H9 (cell line): ENCODE data around the gene NDUFB1. TPM values are rescaled to one million over a fixed set of nuclear protein-coding genes. Genes with fewer than 3 reads are reported as not detected.

ENCODE experiments used
- DNase-seq: peaks from one replicate; pipeline ENCODE4 v3.0.0-alpha.2; 2017
- H2AFZ ChIP-seq: one replicate; pipeline ENCODE4 v1.6.1; 2013; ENCODE audit warnings: mild to moderate bottlenecking, low read length, control low read depth, moderate library complexity
- H2AK5ac ChIP-seq: 2 replicates; pipeline ENCODE4 v1.6.1; 2013; ENCODE audit warnings: low read length, control low read depth, mixed read lengths; ENCODE audit not compliant: insufficient read length
- H2BK120ac ChIP-seq: one replicate; pipeline ENCODE4 v1.6.1; 2013; ENCODE audit warnings: low read depth, mild to moderate bottlenecking, low read length, control low read depth, inconsistent platforms; ENCODE audit not compliant: poor library complexity, severe bottlenecking
- H2BK12ac ChIP-seq: 2 replicates; pipeline ENCODE4 v1.6.1; 2013; ENCODE audit warnings: low read length, control low read depth, mixed read lengths, low read depth; ENCODE audit not compliant: insufficient read length
- H2BK15ac ChIP-seq: 2 replicates; pipeline ENCODE4 v1.6.1; 2013; ENCODE audit warnings: low read depth, low read length, control low read depth
- H2BK20ac ChIP-seq: one replicate; pipeline ENCODE4 v1.6.1; 2013; ENCODE audit warnings: low read depth, mild to moderate bottlenecking, low read length, control low read depth, inconsistent platforms; ENCODE audit not compliant: poor library complexity, severe bottlenecking
- H2BK5ac ChIP-seq: 2 replicates; pipeline ENCODE4 v1.6.1; 2013; ENCODE audit warnings: low read length, control low read depth, mixed read lengths; ENCODE audit not compliant: insufficient read length
- H3K14ac ChIP-seq: 2 replicates; pipeline ENCODE4 v1.6.1; 2013; ENCODE audit warnings: low read length, control low read depth; ENCODE audit not compliant: insufficient read depth
- H3K18ac ChIP-seq: 2 replicates; pipeline ENCODE4 v1.6.1; 2013; ENCODE audit warnings: low read depth, mild to moderate bottlenecking, mixed read lengths, low read length, control low read depth; ENCODE audit not compliant: insufficient read length
- H3K23ac ChIP-seq: 2 replicates; pipeline ENCODE4 v1.6.1; 2013; ENCODE audit warnings: low read length, control low read depth, mixed read lengths, low read depth; ENCODE audit not compliant: insufficient read length
- H3K23me2 ChIP-seq: 2 replicates; pipeline ENCODE4 v1.6.1; 2013; ENCODE audit warnings: low read depth, mild to moderate bottlenecking, mixed read lengths, low read length, control low read depth; ENCODE audit not compliant: insufficient read length, poor library complexity, severe bottlenecking
- H3K27ac ChIP-seq: 2 replicates; pipeline ENCODE4 v1.5.1; 2013; ENCODE audit warnings: low read length, control low read depth, mixed read lengths, low read depth; ENCODE audit not compliant: insufficient read length
- H3K27me3 ChIP-seq: 2 replicates; pipeline ENCODE4 v1.6.1; 2013; ENCODE audit warnings: low read length, control low read depth, inconsistent platforms; ENCODE audit not compliant: insufficient read depth
- H3K4ac ChIP-seq: 2 replicates; pipeline ENCODE4 v1.6.1; 2013; ENCODE audit warnings: low read depth, mild to moderate bottlenecking, control low read depth, inconsistent platforms, low read length, moderate library complexity
- H3K4me1 ChIP-seq: 2 replicates; pipeline ENCODE4 v1.6.1; 2013; ENCODE audit warnings: low read length, control low read depth, inconsistent platforms; ENCODE audit not compliant: insufficient read depth
- H3K4me2 ChIP-seq: 2 replicates; pipeline ENCODE4 v1.6.1; 2013; ENCODE audit warnings: low read length, control low read depth, mixed read lengths; ENCODE audit not compliant: insufficient read length, insufficient read depth
- H3K56ac ChIP-seq: 2 replicates; pipeline ENCODE4 v1.6.1; 2013; ENCODE audit warnings: low read depth, mild to moderate bottlenecking, mixed read lengths, low read length, control low read depth; ENCODE audit not compliant: insufficient read length
- H3K79me1 ChIP-seq: 2 replicates; pipeline ENCODE4 v1.6.1; 2013; ENCODE audit warnings: low read depth, mild to moderate bottlenecking, moderate library complexity, low read length, control low read depth, inconsistent platforms; ENCODE audit not compliant: insufficient read depth, poor library complexity, severe bottlenecking
- H3K79me2 ChIP-seq: 2 replicates; pipeline ENCODE4 v1.6.1; 2013; ENCODE audit warnings: low read length, control low read depth, inconsistent platforms; ENCODE audit not compliant: insufficient read depth
- H3K9ac ChIP-seq: 2 replicates; pipeline ENCODE4 v1.6.1; 2013; ENCODE audit warnings: low read length, control low read depth, mixed read lengths; ENCODE audit not compliant: insufficient read length; ENCODE audit errors: extremely low read depth
- H3K9me3 ChIP-seq: one replicate; pipeline ENCODE4 v1.6.1; 2013; ENCODE audit warnings: low read depth, low read length, inconsistent platforms; ENCODE audit not compliant: control insufficient read depth
- H3T11ph ChIP-seq: one replicate; pipeline ENCODE4 v1.6.1; 2013; ENCODE audit warnings: mild to moderate bottlenecking, low read length, control low read depth, inconsistent platforms
- H4K20me1 ChIP-seq: one replicate; pipeline ENCODE4 v1.6.1; 2013; ENCODE audit not compliant: control insufficient read depth, insufficient read length, insufficient read depth
- H4K5ac ChIP-seq: 2 replicates; pipeline ENCODE4 v1.6.1; 2013; ENCODE audit warnings: low read depth, mild to moderate bottlenecking, mixed read lengths, low read length, control low read depth; ENCODE audit not compliant: insufficient read length
- H4K8ac ChIP-seq: replicated peaks from 2 replicates; pipeline ENCODE4 v1.6.1; 2013; ENCODE audit warnings: low read length, control low read depth, mixed read lengths, low read depth; ENCODE audit not compliant: insufficient read length
- H4K91ac ChIP-seq: 2 replicates; pipeline ENCODE4 v1.6.1; 2013; ENCODE audit warnings: low read depth, mild to moderate bottlenecking, moderate library complexity, mixed read lengths, low read length, control low read depth; ENCODE audit not compliant: insufficient read length
- H3K27ac Mint-ChIP-seq, 3 experiments: 2 replicates in 2 of 3; 3 replicates in 1 of 3; pipeline ENCODE4 v1.8.0; 2020 to 2021; ENCODE audit warnings: mixed read lengths in 3 of 3, mild to moderate bottlenecking in 1 of 3, moderate library complexity in 1 of 3
- H3K27me3 Mint-ChIP-seq: 2 replicates; pipeline ENCODE4 v1.8.0; 2021; ENCODE audit warnings: low read depth, mild to moderate bottlenecking, moderate library complexity, mixed read lengths
- H3K36me3 Mint-ChIP-seq, 3 experiments: 2 replicates in 2 of 3; 3 replicates in 1 of 3; pipeline ENCODE4 v1.8.0; 2020 to 2021; ENCODE audit warnings: low read depth in 3 of 3, mixed read lengths in 3 of 3; ENCODE audit not compliant: insufficient read depth in 1 of 3
- H3K4me1 Mint-ChIP-seq, 2 experiments: 2 replicates each; pipeline ENCODE4 v1.8.0; 2020; ENCODE audit warnings: mixed read lengths in 2 of 2
- H3K4me3 Mint-ChIP-seq, 2 experiments: 2 replicates in 1 of 2; 3 replicates in 1 of 2; pipeline ENCODE4 v1.8.0; 2020 to 2021; ENCODE audit warnings: mild to moderate bottlenecking in 2 of 2, mixed read lengths in 2 of 2, moderate library complexity in 1 of 2
- H3K9me3 Mint-ChIP-seq, 2 experiments: 2 replicates in 1 of 2; 3 replicates in 1 of 2; pipeline ENCODE4 v1.8.0; 2020; ENCODE audit warnings: mild to moderate bottlenecking in 2 of 2, mixed read lengths in 2 of 2, moderate library complexity in 1 of 2
- WGBS: extraction: QIAGEN DNeasy Blood & Tissue Kit; methylation state at CpG from one replicate; pipeline ENCODE4 v1.1.7; 2013; ENCODE audit warnings: missing lambda C conversion rate, low lambda C conversion rate, mixed read lengths; ENCODE audit not compliant: insufficient read length; ENCODE audit errors: extremely low coverage; 5-methylcytosine and 5-hydroxymethylcytosine counted together
- total RNA-seq: library from RNA; stranded (reverse); gene quantifications from 2 replicates; pipeline ENCODE4 v1.2.1, GENCODE V29; 2021
- TF ChIP-seq, protein P1 (sequence below): fragments of 200-600 bp; sonication (generic); conservative IDR thresholded peaks from 3 replicates; pipeline ENCODE4 v1.8.0; 2021; ENCODE audit warnings: antibody characterized with exemption, mild to moderate bottlenecking

NDUFB1 gene
- total RNA-seq, 1 experiment from 2014 or later: 153 TPM

GRCh38 chr14:92121207-92121669, 268 bp downstream of the NDUFB1 start:
- Histone ChIP-seq H4K91ac (no peak overlapping the region), H3K79me1 (no peaks in the 10 kb centered on the region), H3K23ac (no peak overlapping the region), H3K56ac (peak overlapping the region; percentile 77), H2BK5ac (no peak overlapping the region), H4K20me1 (peaks cover 3% of the 10 kb centered on the region), H3K9ac (peak overlapping the region; percentile 99), H3K4ac (no peak overlapping the region), H2BK12ac (no peak overlapping the region), H3K79me2 (no peaks in the 10 kb centered on the region; the same call in 1 of the 2 replicates), H2BK120ac (no peak overlapping the region), H3K23me2 (peaks cover 7% of the 10 kb centered on the region), H4K5ac (no peak overlapping the region), H3K9me3 (no peaks in the 10 kb centered on the region), H3T11ph (no peak overlapping the region), H3K18ac (peak overlapping the region; percentile 87), H2AFZ (no peak overlapping the region), H3K27ac (no peak overlapping the region), H2BK20ac (no peak overlapping the region), H4K8ac (no peak overlapping the region), H2BK15ac (no peak overlapping the region), H3K14ac (peak overlapping the region; percentile 95), H3K27me3 (no peaks in the 10 kb centered on the region), H2AK5ac (no peak overlapping the region), H3K4me1 (no peaks in the 10 kb centered on the region), H3K4me2 (peak overlapping the region; percentile 58)
- Mint-ChIP-seq H3K27ac (peak overlapping the region; percentile 100), H3K4me3 (peak overlapping the region; percentile 93 to 98), H3K27me3 (no peaks in the 10 kb centered on the region; the same call in 1 of the 2 replicates), H3K9me3 (peaks cover 0 to 2% of the 10 kb centered on the region in 2 experiments; a peak in 2 of 5 replicates), H3K4me1 (peaks cover 15 to 20% of the 10 kb centered on the region in 2 experiments), H3K36me3 (peaks cover 17 to 46% (median 43%) of the 10 kb centered on the region in 3 experiments; a peak in 6 of 7 replicates)
- no CpG with 5 or more reads among the region's 36 CpGs for WGBS
- TF ChIP-seq, protein P1, sequence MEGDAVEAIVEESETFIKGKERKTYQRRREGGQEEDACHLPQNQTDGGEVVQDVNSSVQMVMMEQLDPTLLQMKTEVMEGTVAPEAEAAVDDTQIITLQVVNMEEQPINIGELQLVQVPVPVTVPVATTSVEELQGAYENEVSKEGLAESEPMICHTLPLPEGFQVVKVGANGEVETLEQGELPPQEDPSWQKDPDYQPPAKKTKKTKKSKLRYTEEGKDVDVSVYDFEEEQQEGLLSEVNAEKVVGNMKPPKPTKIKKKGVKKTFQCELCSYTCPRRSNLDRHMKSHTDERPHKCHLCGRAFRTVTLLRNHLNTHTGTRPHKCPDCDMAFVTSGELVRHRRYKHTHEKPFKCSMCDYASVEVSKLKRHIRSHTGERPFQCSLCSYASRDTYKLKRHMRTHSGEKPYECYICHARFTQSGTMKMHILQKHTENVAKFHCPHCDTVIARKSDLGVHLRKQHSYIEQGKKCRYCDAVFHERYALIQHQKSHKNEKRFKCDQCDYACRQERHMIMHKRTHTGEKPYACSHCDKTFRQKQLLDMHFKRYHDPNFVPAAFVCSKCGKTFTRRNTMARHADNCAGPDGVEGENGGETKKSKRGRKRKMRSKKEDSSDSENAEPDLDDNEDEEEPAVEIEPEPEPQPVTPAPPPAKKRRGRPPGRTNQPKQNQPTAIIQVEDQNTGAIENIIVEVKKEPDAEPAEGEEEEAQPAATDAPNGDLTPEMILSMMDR: no peak
- no peak for DNase-seq
